ENCODE measurements around the gene HS3ST5.
"Not testable (repeated sequence)": the region's sequence is repeated elsewhere in the genome, so short reads cannot be mapped to it uniquely, and the experiment has no call there.

The HS3ST5 gene

DNA sequence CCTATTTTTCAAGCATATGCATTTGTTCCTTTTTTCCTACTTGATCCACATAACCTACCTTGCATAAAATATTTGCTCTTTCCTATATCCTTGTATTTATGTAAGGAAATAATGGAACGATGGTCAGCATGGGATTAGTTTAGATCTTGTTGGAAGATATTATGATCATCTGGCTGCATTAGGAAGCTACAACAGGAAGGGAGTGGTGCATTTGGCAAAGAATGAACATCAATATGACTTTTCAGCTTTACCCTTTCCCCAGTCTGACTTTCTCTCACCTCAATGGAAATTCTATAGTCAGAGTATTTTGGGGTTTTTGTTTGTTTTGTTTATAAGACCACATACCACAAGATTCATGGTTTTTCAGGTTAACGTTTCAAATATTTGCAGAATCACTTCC is 66.0 kb downstream of the HS3ST5 start:
- DNase-seq: no peak

DNA sequence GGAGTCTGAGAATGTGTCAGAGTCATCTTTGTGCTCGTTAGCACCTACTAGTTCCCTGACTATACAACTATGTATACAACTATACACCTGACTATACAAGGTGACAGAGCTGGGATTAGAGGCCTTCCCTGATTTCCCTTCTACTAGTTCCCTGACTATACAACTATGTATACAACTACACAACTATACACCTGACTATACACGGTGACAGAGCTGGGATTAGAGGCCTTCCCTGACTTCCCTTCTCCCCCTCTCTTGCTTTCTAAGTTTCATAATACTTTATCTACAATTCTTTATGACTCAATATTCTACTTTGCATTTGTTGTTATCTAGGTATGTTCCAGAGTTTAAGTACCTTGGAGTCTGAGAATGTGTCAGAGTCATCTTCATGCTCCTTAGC is 68.0 kb downstream of the HS3ST5 start:
- DNase-seq: no peak

DNA sequence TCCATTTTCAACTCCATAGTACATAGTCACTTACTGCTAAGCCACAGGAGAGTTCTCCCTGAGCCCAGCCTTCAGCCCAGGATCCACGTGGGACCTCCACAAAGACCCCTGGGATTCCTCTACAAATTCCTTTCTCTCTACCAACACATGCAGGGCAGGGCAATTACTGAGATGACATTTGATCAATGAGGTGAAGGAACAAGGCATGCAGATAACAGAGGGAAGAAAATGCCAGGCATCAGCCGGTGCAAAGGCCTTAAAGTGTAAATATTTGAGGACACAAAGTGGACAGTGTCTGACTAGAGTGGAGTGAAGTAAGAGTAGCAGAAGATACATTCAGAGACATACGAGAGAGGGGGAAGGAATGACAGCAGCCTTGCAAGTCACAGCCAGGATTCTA is 70.2 kb downstream of the HS3ST5 start:
- no peak for DNase-seq

DNA sequence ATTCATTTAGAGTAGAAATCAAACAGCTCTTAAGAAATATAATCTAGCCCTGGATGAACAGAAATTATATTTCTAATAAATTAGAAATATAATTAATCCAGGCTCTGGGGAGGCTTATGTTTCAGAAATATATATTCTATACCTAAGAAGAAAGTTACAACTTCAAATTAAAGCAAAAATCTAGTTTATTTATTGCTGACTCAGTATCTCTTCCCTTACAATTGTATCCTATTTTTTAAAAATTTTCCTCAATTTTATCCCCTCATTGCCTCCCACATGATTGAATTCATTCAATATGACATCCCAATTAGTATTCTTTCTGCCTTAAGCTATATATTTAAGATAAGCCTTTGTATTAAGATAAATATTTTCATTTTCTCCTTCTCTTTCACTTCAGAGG is 71.4 kb downstream of the HS3ST5 start:
- no peak for DNase-seq

DNA sequence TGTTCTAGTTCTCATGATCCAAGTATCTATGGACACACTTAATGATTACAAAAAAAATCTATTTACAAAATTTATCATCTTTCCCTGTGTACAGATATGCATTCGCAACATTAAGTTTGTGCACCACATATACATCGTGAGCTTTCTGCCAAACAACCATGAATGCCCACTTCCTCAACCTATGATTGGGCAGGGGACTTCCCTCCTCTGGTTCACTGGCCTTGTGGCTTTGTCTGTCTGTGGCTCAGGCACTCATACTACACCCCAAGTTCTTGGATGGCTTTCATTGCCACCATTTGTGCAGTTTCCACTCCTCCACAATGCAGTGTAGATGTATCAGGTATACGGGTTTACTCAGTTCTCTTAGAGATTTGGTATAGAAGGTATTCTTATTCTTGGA is 74.9 kb downstream of the HS3ST5 start:
- DNase-seq: no peak

DNA sequence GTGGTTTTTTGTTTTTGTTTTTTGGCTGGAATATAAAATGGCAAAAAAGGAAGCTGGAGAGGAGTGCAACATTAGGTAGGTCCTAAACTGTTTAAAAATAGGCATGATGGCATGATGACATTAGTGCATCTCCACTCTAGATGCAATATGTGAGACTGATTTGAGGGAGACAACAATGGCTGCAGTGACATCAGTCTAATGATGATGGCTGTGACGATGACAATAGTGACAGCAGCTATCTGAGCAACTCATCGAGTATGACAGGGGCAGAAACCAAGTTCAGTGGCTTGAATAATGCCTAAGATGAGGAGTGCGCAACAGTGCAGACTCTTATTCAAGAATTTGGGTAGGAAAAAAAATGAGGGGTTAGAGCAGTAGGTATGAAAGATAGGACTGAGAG is 82.0 kb downstream of the HS3ST5 start:
- DNase-seq: no peak

DNA sequence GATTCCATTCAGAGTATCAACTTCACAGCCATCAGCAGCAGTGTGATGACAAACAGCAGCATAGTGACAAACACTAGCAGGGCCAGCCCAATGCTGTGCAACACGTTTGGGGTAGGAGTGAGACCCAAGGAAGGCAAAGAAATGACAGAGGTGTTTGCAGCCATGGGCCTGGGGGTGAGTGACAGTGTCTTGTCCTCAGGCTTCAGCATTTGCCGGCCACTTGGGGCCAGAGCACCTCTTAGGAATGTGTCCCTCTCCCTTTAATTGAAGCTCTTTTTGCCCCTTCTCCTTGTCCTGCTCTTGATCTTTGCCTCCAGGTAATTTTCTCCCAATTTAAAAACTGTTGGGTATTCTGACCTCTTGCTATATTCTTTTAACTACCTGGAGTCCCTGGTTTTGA is 84.4 kb downstream of the HS3ST5 start:
- DNase-seq: no peak

DNA sequence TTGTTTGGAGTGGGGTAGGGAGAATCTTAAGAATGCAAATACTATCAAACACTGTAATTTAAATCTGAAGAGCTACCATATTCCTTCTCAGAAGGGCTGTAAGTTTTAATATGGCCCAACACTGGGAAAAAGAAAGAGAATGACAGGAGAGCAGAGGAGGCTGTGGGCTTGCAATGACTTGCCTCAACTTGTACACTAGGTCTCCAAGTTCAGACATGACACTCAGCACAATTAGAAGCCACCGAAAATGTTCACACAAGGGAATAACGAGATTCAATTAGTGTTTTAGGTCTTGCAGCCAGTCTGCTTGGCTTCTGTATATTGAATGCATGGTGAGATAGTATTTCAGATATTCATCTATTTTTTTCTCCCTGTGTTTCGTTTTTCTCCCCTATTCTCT is 89.4 kb downstream of the HS3ST5 start:
- no peak for DNase-seq

DNA sequence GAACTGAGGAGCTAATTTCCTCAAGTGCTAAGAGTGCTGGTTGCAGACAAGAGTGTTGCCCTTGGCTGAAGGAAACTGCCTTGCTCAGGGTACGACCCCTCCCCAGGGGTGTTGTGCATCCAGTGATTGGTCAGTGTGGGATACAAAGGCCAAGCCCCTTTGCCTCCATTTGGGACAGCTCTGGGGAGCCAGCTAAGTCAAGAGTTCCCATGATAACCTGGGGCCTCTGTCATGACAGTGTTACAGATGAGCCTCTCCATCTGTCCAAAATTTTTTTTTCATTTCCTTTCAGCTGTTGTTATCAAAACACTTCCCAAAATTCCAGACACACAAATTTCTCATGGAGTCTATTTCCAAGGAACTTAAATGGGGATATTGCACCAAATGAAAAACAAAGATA is 93.3 kb downstream of the HS3ST5 start:
- DNase-seq: no peak

DNA sequence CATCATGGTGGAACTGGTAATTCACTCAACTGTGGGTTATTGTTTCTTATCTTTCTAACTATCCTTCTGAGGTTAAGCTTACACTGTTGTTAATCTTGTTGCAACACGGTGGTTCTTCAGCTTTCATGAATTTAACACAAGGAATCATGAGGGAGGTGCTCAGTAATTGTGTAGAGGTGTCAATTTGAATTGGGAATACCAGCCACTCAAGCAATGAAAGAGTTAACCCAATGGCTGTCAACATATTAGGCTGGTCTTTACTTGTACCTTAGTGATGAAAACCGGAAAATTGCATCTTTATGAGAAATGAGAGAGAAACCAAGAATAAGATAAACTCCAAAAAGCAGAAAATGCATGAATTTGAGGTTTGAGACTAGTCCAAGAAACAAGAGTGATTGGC is 95.7 kb downstream of the HS3ST5 start:
- no peak for DNase-seq

DNA sequence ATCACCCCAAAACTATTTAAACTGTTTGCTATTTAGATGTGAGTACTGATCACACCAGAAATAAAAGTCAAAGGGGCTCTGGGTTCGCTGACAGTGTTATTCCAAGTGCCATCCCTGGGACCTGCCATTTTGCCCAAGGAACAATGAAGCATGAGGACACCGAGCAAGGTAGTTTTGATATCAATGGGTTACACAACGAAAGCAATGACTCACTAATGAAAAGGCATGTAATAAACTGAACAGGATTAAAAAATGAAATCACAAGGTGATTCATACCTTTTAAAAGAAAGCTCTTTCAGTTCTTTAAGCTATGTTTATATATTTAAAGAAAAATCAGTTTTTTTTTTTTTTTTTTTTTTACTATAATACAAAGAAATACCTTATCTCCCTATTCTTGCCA is 102.0 kb downstream of the HS3ST5 start:
- DNase-seq: no peak

DNA sequence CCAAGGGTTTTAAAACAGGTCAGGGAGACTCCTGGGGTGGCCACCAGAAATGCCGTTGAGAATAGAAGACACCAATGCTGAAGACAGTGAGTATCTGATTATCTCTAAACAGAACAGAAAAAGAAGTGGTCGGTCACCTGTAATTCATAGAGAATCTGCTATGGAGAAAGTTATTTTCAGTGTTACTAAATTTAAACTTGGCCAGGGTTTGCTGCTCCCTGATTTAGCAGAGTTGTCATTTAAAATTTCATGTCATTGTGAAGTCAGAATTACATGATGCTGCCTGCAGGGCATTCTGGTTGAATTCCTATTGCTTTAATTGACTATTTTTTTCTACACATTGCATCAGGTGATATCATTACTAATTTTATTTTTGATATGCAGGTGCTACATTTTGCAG is 114.1 kb downstream of the HS3ST5 start:
- DNase-seq: no peak

DNA sequence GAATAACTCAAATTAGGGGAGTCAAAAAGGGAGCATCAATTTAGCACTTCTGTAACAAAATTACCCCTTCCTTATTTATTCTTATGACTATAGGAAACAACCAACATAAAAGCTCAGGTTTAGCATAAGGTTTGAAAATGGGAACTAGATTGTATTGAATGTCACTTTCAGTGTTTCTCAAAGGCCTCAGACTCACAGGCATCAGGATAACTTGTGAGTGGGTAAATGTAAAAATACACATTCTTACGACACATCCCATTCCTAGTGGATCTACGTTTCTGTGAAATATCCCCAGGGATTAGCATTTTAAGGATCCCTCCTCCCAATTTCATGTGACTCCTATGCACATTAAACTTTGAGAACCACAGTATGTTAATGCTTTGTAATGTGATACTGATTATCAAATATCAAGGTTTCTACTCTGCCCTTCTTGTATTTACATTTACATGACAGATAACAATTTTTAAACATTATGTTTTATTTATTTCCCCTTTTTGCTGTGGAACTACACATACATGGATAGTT is 114.8 kb downstream of the HS3ST5 start:
- DNase-seq: no peak

DNA sequence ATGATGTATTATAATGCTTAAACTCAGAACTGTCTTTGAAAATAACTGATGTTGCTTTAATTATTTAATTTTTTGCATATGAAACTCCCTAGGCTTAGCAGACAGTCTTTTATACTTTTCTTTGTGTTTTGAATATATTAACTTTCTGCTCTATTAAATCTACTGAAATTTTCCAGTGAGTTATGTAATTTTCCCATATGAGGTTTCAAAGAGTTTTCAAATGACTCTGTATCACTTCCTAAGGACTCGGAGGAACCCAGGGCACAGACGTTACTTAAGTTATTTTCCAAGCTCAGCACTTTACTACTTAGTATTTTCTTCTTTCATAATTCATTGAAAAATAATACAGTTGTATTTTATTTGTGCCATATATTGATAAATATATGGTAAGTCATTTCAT is 122.6 kb downstream of the HS3ST5 start:
- no peak for DNase-seq

DNA sequence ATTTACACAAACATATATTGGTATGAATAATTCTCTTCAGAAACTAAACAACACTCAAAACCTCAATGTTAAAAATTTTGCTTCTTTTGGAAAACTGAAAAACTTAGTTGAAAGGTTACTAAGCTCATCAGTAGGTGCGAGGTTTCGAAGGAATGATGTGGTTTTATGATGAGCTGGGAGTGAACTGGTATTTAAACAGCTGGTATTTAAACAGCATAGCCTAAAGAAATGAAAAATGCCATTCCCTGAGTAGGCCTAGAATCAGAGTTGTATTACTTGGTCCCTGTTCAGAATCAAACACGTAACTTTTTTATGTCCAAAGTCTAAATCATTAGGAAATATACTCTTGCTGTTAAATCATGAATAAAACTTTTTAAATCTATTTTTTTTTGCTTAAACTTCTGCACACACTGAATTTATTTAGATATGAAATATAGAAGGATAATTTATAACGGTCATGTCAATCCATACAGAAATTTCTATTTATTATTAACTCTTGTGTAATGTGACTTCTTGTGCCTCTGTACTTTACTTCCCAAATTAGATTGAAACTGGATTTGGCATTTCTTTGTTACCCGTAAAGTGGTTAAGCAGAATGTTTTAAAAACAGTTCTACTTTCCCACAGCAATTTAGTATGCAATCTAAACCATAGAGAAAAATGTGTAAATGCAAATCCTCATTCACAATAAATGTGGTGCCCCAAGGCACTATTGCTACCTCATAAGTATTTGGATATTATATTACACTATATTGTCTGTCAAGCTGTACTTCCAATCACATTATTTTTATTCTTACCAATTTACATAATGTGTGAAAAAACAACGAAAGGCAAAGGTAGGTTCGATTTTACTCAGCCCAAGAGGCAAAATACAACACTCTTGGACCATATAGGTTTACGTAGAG is 124.1 kb downstream of the HS3ST5 start:
- no peak for DNase-seq

DNA sequence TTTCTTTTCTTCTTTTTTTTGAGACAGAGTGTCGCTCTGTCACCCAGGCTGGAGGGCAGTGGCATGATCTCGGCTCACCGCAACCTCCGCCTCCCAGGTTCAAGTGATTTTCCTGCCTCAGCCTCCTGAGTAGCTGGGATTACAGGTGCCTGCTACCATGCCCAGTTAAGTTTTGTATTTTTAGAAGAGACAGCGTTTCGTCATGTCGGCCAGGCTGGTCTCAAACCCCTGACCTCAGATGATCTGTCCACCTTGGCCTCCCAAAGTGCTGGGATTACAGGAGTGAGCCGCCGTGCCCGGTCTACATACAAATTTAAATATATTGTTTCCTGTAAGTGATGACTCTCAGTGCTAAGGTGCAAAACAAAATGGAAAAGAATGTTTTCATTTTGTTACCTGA is 124.8 kb downstream of the HS3ST5 start:
- DNase-seq: not testable (repeated sequence)

DNA sequence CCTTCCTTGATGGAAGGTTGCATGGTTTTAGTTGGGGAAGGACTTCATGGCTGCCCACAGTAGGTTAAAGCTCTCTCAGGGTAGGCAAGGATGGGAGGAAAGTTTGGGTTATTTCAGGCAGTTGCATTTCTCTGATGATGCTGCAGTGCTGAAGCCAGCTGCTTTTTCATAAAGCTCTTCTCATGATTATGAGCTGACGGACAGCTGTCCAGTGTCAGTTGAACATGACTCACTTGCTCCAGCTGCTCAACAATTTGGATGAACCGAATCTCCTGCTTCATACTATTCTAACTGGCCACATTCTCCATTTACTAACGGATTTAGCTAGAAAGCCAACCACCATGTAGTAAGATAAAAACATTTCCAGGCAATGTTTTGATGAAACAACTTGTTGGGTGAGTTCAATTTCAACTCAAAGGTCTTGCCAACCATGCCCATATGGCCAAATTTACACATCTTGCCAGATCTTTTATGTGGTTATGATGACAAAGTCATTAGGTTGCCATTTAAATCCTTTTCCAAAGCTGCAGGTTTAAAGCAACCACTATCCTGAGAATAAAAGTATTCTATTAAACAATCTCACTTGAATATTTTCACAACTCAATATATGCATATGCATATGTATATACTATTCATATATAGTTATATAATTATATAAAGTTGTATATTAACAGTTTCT is 125.9 kb downstream of the HS3ST5 start:
- DNase-seq: no peak

DNA sequence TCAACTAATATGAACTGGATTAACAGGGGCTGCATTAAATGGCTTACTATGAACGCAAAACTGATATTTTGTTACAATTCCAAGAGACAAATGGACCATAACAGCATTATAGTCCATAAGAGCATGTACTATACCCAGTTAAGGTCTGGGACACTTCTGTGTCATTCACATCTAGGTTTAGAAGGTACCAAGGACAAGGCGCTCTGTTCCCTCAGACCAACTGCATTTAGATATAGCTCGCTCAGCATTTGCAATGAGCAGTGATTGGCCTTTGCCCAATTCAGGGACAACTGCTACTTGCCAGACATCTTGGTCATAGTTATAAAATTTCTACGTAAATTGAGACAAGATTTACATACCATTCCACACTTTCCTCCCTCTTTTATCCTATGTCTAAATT is 132.4 kb downstream of the HS3ST5 start:
- DNase-seq: no peak

DNA sequence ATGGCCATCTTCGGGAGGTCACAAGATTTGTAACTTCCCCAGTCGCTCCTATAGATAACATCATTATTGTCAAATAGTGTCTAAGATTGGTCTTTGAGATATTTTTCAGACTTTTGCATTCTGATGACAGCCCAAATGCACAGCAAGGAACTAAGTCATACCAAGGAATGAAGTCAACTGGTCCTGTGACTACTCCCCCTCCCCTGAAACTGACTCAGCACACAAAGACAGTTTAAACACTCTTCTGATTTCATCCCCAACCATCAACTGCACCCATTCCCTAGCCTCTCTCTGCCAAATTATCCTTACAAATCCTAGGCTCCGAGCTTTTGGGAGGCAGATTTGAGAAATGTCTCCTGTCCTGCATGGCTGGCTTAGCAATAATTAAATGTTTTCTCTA is 139.4 kb downstream of the HS3ST5 start:
- no peak for DNase-seq

DNA sequence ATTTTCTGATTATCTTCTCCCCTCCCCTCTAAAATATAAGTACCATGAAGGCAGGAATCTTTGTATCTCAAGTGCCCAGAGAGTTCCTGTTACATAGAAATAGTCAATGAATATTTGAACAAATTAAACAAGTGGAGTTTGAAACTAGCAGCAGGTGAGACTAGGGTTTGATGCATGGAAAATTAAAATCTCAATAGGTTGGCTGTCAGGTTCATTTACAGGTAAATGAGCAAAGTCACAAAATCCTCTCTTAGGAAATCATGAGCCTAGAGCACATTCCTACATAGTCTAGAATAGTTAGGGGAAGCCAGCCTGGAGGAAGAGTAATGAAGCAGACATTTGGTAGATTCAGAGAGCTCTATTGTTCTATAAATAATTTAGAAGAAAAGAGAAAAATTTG is 140.4 kb downstream of the HS3ST5 start:
- DNase-seq: no peak

DNA sequence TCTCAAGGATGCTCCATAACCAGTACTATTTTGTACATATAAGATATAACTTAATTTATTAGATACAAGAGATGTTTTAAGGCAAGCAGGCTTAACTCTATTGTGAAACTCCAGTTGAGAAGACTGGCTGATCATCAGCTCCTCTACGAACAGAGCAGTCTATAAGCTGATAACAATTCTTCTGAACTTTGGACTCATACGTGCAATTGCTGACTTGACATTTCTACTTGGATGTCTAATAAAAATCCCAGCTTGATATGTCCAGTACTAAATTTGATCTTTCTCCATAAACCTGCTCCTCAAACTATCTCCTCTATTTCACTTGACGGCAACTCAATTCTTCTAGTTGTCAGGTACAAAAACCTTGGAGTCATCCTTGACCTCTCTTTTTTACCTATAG is 141.9 kb downstream of the HS3ST5 start:
- no peak for DNase-seq

DNA sequence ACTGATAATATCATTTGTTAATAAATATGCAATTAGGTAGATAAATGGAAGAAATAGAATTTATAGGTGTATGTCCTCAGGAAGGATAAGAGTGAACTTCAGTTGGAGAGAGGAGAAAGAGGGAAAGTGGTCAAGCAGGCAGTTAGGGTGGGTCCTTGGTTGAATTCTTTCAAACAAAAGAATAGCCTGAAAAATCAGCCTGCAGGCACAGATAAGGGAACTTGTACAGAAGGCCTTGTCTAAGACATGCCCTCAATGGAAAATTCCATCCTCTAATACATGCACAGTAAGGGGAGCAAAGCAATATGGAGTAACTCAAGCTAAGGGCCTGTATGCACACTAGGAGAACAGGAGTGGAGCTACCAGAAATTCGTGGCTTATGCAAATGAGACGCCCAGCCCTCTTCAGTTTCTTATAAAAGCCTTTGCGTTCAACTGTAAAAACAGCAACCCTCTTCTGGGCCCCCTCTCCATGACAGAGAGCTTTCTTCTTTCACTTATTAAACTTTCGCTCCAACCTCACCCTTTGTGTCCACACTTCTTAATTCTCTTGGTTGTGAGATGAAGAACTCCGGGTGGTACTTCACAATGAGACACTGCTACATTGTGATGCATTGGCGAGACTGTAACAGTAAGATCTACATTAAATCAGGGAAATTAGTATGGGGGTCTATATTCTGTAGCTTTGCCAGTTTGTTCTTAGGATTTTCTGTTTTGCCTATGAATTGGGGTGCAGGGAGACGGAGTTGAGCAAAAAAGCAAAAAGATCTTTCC is 147.0 kb downstream of the HS3ST5 start:
- no peak for DNase-seq

DNA sequence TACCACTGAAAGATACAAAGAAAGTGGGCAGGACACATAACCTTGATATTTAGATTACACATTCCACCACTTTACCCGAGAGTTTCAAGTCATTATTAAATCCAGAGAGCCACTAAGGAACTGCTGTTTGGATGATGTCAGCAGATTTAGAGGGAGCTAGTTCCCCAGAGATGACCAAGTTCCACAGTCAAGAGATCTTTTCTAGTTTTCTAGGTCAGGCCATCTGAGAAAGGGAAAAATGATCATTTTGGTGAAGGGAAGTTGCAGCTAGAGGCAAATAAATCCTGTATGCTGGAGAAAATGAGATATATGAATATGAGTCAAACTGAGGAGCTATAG is 147.8 kb downstream of the HS3ST5 start:
- no peak for DNase-seq

Measured in T-helper 2 cell (primary cell).